H1 (cell line): ENCODE measurements around the gene CHTF18. TPM values are rescaled to one million over a fixed set of nuclear protein-coding genes. Genes with fewer than 3 reads are reported as not detected.

Experiments
- CBX8 ChIP-seq: fragments of 300-800, 300-1000 bp; sonication (generic); IDR thresholded peaks from 2 replicates; pipeline ENCODE4 v1.7.1; 2016; ENCODE audit warnings: low read depth, low read length, borderline replicate concordance
- EZH2 ChIP-seq: fragments of 200-600 bp; sonication (generic); IDR thresholded peaks from 2 replicates; pipeline ENCODE4 v1.7.1; 2012; ENCODE audit warnings: low read depth, mild to moderate bottlenecking, moderate library complexity, low read length, inconsistent platforms; ENCODE audit not compliant: severe bottlenecking
- KDM1A ChIP-seq: fragments of 200-600, 300-600 bp; sonication (generic); IDR thresholded peaks from 2 replicates; pipeline ENCODE4 v1.7.1; 2016; ENCODE audit warnings: mild to moderate bottlenecking, low read length, borderline replicate concordance
- RNF2 ChIP-seq: fragments of 200-900, 300-1000 bp; sonication (generic); IDR thresholded peaks from 2 replicates; pipeline ENCODE4 v1.7.1; 2016; ENCODE audit warnings: borderline replicate concordance, low read depth, mild to moderate bottlenecking, antibody characterized with exemption, low read length; ENCODE audit not compliant: poor library complexity, severe bottlenecking; ENCODE audit errors: missing control alignments
- RXRA ChIP-seq: IDR thresholded peaks from 2 replicates; pipeline ENCODE4 v1.6.1; 2011; ENCODE audit warnings: low read depth, mild to moderate bottlenecking, low read length, moderate library complexity; ENCODE audit not compliant: insufficient read depth
- polyA plus RNA-seq, 7 experiments: library from polyadenylated mRNA; depleted of rRNA in 3 of 7; stranded (reverse) in 5 of 7; unstranded in 2 of 7; fragments of >200 nt in 5 of 7; fragments of 200-250 nt in 2 of 7; gene quantifications; 1 replicate in 5 of 7; 2 replicates in 1 of 7; 4 replicates in 1 of 7; pipeline versions ENCODE4 v1.2.1 to v1.2.3, GENCODE V29; 2011 to 2013; ENCODE audit warnings: missing spikeins in 2 of 7, mixed read lengths in 2 of 7
- total RNA-seq: library from RNA; stranded (reverse); fragmentation: NEBNext Ultra II Directional; extraction: Animal tissue kit (Norgen Biotek cat#: 25700); gene quantifications from 2 replicates; pipeline ENCODE4 v1.2.1, GENCODE V29; 2021
- TF ChIP-seq, protein P1 (sequence below): IDR thresholded peaks from 2 replicates; pipeline ENCODE4 v1.6.1; 2011; ENCODE audit warnings: low read length, improper control_type of control experiment
- TF ChIP-seq, protein P2 (sequence below): fragments of 300-600 bp; sonication (generic); IDR thresholded peaks from 2 replicates; pipeline ENCODE4 v1.7.1; 2012; ENCODE audit warnings: low read length, moderate library complexity, mild to moderate bottlenecking, inconsistent platforms; ENCODE audit not compliant: insufficient replicate concordance

The CHTF18 gene
- total and polyA plus RNA-seq, 2 of the 8 experiments (the other 6 are each of a cell fraction or from before 2014, with no cell fraction given): 75.3 to 104 TPM

DNA sequence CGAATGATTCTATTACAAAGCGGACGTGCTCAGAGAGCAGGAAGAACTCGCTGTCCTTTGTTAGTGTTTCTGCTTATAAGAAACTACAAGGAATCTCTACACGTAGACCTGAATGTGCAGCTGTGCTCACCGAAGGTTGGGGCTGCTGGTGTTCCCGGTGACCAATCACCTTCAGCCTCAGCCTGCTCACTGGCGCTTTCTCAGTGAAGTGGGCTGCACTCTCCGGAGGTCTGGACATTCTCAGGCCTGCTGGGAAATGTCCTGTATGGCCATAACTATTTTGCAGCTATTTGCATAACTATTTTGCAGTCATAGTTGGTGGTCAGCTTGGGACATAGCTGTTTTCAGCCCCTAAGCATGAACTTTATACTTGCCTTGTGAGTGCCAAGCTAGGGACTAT is 37.9 kb upstream of the CHTF18 start (continued):
- no peak for TF ChIP-seq CBX8
- no peak for TF ChIP-seq RXRA
- TF ChIP-seq RNF2: no peak
- TF ChIP-seq EZH2: no peak
- TF ChIP-seq, protein P1, sequence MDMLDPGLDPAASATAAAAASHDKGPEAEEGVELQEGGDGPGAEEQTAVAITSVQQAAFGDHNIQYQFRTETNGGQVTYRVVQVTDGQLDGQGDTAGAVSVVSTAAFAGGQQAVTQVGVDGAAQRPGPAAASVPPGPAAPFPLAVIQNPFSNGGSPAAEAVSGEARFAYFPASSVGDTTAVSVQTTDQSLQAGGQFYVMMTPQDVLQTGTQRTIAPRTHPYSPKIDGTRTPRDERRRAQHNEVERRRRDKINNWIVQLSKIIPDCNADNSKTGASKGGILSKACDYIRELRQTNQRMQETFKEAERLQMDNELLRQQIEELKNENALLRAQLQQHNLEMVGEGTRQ: no peak
- TF ChIP-seq, protein P2, sequence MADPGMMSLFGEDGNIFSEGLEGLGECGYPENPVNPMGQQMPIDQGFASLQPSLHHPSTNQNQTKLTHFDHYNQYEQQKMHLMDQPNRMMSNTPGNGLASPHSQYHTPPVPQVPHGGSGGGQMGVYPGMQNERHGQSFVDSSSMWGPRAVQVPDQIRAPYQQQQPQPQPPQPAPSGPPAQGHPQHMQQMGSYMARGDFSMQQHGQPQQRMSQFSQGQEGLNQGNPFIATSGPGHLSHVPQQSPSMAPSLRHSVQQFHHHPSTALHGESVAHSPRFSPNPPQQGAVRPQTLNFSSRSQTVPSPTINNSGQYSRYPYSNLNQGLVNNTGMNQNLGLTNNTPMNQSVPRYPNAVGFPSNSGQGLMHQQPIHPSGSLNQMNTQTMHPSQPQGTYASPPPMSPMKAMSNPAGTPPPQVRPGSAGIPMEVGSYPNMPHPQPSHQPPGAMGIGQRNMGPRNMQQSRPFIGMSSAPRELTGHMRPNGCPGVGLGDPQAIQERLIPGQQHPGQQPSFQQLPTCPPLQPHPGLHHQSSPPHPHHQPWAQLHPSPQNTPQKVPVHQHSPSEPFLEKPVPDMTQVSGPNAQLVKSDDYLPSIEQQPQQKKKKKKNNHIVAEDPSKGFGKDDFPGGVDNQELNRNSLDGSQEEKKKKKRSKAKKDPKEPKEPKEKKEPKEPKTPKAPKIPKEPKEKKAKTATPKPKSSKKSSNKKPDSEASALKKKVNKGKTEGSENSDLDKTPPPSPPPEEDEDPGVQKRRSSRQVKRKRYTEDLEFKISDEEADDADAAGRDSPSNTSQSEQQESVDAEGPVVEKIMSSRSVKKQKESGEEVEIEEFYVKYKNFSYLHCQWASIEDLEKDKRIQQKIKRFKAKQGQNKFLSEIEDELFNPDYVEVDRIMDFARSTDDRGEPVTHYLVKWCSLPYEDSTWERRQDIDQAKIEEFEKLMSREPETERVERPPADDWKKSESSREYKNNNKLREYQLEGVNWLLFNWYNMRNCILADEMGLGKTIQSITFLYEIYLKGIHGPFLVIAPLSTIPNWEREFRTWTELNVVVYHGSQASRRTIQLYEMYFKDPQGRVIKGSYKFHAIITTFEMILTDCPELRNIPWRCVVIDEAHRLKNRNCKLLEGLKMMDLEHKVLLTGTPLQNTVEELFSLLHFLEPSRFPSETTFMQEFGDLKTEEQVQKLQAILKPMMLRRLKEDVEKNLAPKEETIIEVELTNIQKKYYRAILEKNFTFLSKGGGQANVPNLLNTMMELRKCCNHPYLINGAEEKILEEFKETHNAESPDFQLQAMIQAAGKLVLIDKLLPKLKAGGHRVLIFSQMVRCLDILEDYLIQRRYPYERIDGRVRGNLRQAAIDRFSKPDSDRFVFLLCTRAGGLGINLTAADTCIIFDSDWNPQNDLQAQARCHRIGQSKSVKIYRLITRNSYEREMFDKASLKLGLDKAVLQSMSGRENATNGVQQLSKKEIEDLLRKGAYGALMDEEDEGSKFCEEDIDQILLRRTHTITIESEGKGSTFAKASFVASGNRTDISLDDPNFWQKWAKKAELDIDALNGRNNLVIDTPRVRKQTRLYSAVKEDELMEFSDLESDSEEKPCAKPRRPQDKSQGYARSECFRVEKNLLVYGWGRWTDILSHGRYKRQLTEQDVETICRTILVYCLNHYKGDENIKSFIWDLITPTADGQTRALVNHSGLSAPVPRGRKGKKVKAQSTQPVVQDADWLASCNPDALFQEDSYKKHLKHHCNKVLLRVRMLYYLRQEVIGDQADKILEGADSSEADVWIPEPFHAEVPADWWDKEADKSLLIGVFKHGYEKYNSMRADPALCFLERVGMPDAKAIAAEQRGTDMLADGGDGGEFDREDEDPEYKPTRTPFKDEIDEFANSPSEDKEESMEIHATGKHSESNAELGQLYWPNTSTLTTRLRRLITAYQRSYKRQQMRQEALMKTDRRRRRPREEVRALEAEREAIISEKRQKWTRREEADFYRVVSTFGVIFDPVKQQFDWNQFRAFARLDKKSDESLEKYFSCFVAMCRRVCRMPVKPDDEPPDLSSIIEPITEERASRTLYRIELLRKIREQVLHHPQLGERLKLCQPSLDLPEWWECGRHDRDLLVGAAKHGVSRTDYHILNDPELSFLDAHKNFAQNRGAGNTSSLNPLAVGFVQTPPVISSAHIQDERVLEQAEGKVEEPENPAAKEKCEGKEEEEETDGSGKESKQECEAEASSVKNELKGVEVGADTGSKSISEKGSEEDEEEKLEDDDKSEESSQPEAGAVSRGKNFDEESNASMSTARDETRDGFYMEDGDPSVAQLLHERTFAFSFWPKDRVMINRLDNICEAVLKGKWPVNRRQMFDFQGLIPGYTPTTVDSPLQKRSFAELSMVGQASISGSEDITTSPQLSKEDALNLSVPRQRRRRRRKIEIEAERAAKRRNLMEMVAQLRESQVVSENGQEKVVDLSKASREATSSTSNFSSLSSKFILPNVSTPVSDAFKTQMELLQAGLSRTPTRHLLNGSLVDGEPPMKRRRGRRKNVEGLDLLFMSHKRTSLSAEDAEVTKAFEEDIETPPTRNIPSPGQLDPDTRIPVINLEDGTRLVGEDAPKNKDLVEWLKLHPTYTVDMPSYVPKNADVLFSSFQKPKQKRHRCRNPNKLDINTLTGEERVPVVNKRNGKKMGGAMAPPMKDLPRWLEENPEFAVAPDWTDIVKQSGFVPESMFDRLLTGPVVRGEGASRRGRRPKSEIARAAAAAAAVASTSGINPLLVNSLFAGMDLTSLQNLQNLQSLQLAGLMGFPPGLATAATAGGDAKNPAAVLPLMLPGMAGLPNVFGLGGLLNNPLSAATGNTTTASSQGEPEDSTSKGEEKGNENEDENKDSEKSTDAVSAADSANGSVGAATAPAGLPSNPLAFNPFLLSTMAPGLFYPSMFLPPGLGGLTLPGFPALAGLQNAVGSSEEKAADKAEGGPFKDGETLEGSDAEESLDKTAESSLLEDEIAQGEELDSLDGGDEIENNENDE: no peak
- no peak for TF ChIP-seq KDM1A
- TF ChIP-seq, all 59 proteins: peak for 0
